Gastroesophageal sphincter (tissue), 3 donors: ENCODE data around the gene CARD11.

Source experiments
- EP300 ChIP-seq: sonication (generic); formaldehyde crosslinking; IDR thresholded peaks from one replicate; pipeline ENCODE4 v1.6.1; 2017; ENCODE audit warnings: antibody characterized with exemption, mild to moderate bottlenecking
- POLR2A ChIP-seq, 2 donors: fragments of 450-650 bp; IDR thresholded peaks; one replicate each; pipeline ENCODE4 v1.6.1; 2017; ENCODE audit warnings: antibody characterized with exemption in 2 of 2, mild to moderate bottlenecking in 2 of 2, moderate library complexity in 1 of 2
- POLR2AphosphoS5 ChIP-seq: sonication (generic); formaldehyde crosslinking; IDR thresholded peaks from one replicate; pipeline ENCODE4 v1.6.1; 2017; ENCODE audit warnings: antibody characterized with exemption
- TF ChIP-seq, protein P1 (sequence below), 4 experiments: fragments of 200-600 bp in 2 of 4; fragments of 450-650 bp in 2 of 4; sonication (generic) in 1 of 4; IDR thresholded peaks; one replicate each; pipeline ENCODE4 v1.5.1; 2017 to 2019; ENCODE audit warnings: antibody characterized with exemption in 4 of 4, mild to moderate bottlenecking in 2 of 4, moderate library complexity in 2 of 4

DNA sequence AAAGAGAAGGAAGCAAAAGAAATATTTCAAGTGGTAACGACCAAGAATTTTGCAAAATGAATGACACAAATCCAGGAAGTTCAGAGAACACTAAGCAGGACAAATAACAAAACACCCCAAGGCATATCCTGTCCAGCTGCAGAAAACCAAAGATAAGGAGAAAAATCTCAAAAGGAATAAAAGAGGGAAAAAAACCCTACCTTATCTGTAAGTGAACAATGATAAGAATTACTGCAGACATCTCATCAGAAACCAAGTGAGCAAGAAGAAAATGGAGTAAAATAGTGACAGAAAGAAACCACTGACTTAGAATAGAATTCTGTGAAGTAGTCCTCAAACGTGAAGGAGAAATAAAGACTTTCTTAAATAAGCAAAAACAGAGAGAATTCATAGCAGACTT is 21.8 kb downstream of the CARD11 start:
- no peak for TF ChIP-seq EP300
- TF ChIP-seq, protein P1, sequence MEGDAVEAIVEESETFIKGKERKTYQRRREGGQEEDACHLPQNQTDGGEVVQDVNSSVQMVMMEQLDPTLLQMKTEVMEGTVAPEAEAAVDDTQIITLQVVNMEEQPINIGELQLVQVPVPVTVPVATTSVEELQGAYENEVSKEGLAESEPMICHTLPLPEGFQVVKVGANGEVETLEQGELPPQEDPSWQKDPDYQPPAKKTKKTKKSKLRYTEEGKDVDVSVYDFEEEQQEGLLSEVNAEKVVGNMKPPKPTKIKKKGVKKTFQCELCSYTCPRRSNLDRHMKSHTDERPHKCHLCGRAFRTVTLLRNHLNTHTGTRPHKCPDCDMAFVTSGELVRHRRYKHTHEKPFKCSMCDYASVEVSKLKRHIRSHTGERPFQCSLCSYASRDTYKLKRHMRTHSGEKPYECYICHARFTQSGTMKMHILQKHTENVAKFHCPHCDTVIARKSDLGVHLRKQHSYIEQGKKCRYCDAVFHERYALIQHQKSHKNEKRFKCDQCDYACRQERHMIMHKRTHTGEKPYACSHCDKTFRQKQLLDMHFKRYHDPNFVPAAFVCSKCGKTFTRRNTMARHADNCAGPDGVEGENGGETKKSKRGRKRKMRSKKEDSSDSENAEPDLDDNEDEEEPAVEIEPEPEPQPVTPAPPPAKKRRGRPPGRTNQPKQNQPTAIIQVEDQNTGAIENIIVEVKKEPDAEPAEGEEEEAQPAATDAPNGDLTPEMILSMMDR (IDR thresholded peaks at IDR 0.05): no peak
- no peak for TF ChIP-seq POLR2A (IDR thresholded peaks at IDR 0.05)
- TF ChIP-seq POLR2AphosphoS5: no peak
